Tibial nerve (tissue), 4 donors: ENCODE results near the gene MEIOC. TPM values are rescaled to one million over a fixed set of nuclear protein-coding genes. Genes with fewer than 3 reads are reported as not detected.
"Not testable (repeated sequence)": the region's sequence is repeated elsewhere in the genome, so short reads cannot be mapped to it uniquely, and the experiment has no call there.

ENCODE experiments used
- DNase-seq, 2 donors: peaks; one replicate each; pipeline ENCODE4 v3.0.0-alpha.2; 2019; ENCODE audit warnings: low spot score in 2 of 2
- H3K27ac ChIP-seq, 4 donors: fragments of 200-600 bp; sonication (generic) in 3 of 4; one replicate each; pipeline ENCODE4 v1.5.1; 2017 to 2019; ENCODE audit warnings: mild to moderate bottlenecking in 1 of 4
- H3K27me3 ChIP-seq, 2 donors: fragments of 200-600 bp; sonication (generic) in 1 of 2; one replicate each; pipeline versions ENCODE4 v1.5.1 to v1.6.0; 2017 to 2019
- H3K36me3 ChIP-seq, 3 donors: fragments of 200-600 bp; sonication (generic); one replicate each; pipeline ENCODE4 v1.5.1; 2018 to 2019
- H3K4me1 ChIP-seq, 4 donors: fragments of 200-600 bp; sonication (generic) in 3 of 4; one replicate each; pipeline ENCODE4 v1.5.1; 2017 to 2019
- H3K4me3 ChIP-seq, 4 donors: fragments of 200-600 bp; sonication (generic) in 3 of 4; one replicate each; pipeline ENCODE4 v1.5.1; 2017 to 2019; ENCODE audit warnings: mild to moderate bottlenecking in 1 of 4, moderate library complexity in 1 of 4
- H3K9me3 ChIP-seq, 4 donors: fragments of 200-600 bp; sonication (generic) in 3 of 4; one replicate each; pipeline ENCODE4 v1.5.1; 2017 to 2019
- CTCF ChIP-seq, 5 experiments: fragments of 200-600 bp in 3 of 5; fragments of 450-650 bp in 2 of 5; sonication (generic) in 3 of 5; IDR thresholded peaks; one replicate each; pipeline ENCODE4 v1.5.1; 2016 to 2019; ENCODE audit warnings: antibody characterized with exemption in 5 of 5, mild to moderate bottlenecking in 3 of 5, moderate library complexity in 2 of 5
- EP300 ChIP-seq, 2 donors: sonication (generic); formaldehyde crosslinking; IDR thresholded peaks; one replicate each; pipeline ENCODE4 v1.6.1; 2017; ENCODE audit warnings: antibody characterized with exemption in 2 of 2, mild to moderate bottlenecking in 1 of 2
- POLR2A ChIP-seq, 2 donors: fragments of 450-650 bp; IDR thresholded peaks; one replicate each; pipeline ENCODE4 v1.6.1; 2017; ENCODE audit warnings: antibody characterized with exemption in 2 of 2, mild to moderate bottlenecking in 2 of 2, moderate library complexity in 2 of 2
- WGBS, 2 donors: methylation state at CpG; one replicate each; pipeline ENCODE4 v1.1.5; 2018; 5-methylcytosine and 5-hydroxymethylcytosine counted together
- total RNA-seq, 4 donors: library from RNA; depleted of rRNA; stranded (reverse); fragments of >200 nt; gene quantifications; one replicate each; pipeline ENCODE4 v1.1.0, GENCODE V29; 2016

Gene MEIOC
- total RNA-seq, 4 donors from 2014 or later: not detected

DNA sequence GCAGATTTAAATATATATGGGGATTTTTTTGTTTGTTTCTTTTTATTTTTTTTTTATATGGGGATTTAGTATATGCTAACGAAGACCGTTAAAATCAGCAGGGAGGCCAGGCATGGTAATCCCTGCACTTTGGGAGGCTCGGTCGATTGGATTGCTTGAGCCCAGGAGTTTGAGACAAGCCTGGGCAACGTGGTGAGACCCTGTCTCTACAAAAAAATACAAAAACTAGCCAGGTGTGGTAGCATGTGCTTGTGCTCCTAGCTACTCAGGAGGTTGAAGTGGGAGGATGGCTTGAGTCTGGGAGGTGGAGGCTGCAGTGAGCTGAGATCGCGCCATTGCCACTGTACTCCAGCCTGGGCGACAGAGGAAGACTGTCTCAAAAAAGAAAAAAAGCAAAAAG is 22.3 kb upstream of the MEIOC start:
- peaks cover 0 to 3% (median 0%) of the 10 kb centered on the region in 4 donors for H3K4me1 ChIP-seq
- no peaks in the 10 kb centered on the region for H3K36me3 ChIP-seq
- no peak for DNase-seq
- H3K27me3 ChIP-seq: no peaks in the 10 kb centered on the region
- no peaks in the 10 kb centered on the region for H3K9me3 ChIP-seq
- no peak for TF ChIP-seq CTCF (IDR thresholded peaks at IDR 0.05)
- no peak overlapping the region for H3K27ac ChIP-seq
- H3K4me3 ChIP-seq: no peak overlapping the region
- WGBS, 2 donors: 74 to 80% methylated on average over 8 of the region's 8 CpGs

DNA sequence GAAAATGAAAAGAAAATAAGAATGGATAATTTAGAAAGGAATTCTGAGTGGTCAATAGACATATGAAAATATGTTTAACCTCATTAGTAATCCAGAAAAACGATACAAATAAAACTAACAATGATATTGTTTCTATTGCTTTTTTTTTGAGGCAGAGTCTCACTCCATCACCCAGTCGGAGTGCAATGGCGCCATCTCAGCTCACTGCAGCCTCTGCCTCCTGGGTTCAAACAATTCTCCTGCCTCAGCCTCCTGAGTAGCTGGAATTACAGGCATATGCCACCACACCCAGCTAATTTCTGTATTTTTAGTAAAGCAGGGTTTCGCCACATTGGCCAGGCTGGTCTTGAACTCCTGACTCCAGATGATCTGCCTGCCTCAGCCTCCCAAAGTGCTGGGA is 21.9 kb upstream of the MEIOC start:
- not testable (repeated sequence) for H3K9me3 ChIP-seq, H3K27me3 ChIP-seq, H3K4me3 ChIP-seq, H3K36me3 ChIP-seq, DNase-seq, H3K4me1 ChIP-seq, H3K27ac ChIP-seq
- WGBS, 2 donors: 50 to 56% methylated on average over 4 of the region's 4 CpGs

GRCh38 chr17:44636562-44636961 is 19.7 kb upstream of the MEIOC start:
- no peak for DNase-seq
- H3K27ac ChIP-seq: no peak overlapping the region
- peaks cover 0 to 3% (median 0%) of the 10 kb centered on the region in 4 donors for H3K4me1 ChIP-seq
- no peak overlapping the region for H3K4me3 ChIP-seq
- TF ChIP-seq EP300 (IDR thresholded peaks at IDR 0.05): no peak
- TF ChIP-seq CTCF (IDR thresholded peaks at IDR 0.05): peak in 4 of 5 experiments; percentile 25 to 79 (median 59)
- 27% methylated on average over 1 of the region's 1 CpG for WGBS, 2 donors
- H3K36me3 ChIP-seq: no peaks in the 10 kb centered on the region
- H3K27me3 ChIP-seq: no peaks in the 10 kb centered on the region
- no peaks in the 10 kb centered on the region for H3K9me3 ChIP-seq

- H3K36me3 ChIP-seq: no peaks in the 10 kb centered on the region
- no peaks in the 10 kb centered on the region for H3K27me3 ChIP-seq
- no peak overlapping the region for H3K27ac ChIP-seq
- TF ChIP-seq POLR2A (IDR thresholded peaks at IDR 0.05): no peak
- TF ChIP-seq CTCF (IDR thresholded peaks at IDR 0.05): no peak
- TF ChIP-seq EP300 (IDR thresholded peaks at IDR 0.05): no peak
- DNase-seq: no peak
- H3K4me3 ChIP-seq: no peak overlapping the region
- no peaks in the 10 kb centered on the region for H3K9me3 ChIP-seq
- peaks cover 0 to 3% (median 0%) of the 10 kb centered on the region in 4 donors for H3K4me1 ChIP-seq
- 40 to 50% methylated on average over 1 of the region's 1 CpG for WGBS, 2 donors
Observed at GRCh38 chr17:44637066-44637465, 19.2 kb upstream of the MEIOC start.

GRCh38 chr17:44642834-44643233 is 13.4 kb upstream of the MEIOC start:
- Histone ChIP-seq H3K4me3 (no peak overlapping the region), H3K4me1 (no peaks in the 10 kb centered on the region), H3K9me3 (no peaks in the 10 kb centered on the region), H3K27ac (no peak overlapping the region), H3K27me3 (no peaks in the 10 kb centered on the region), H3K36me3 (no peaks in the 10 kb centered on the region)
- TF ChIP-seq POLR2A (IDR thresholded peaks at IDR 0.05) (no peak), CTCF (IDR thresholded peaks at IDR 0.05) (no peak), EP300 (IDR thresholded peaks at IDR 0.05) (no peak)
- DNase-seq: no peak
- WGBS, 2 donors: 58 to 64% methylated on average over 7 of the region's 7 CpGs

DNA sequence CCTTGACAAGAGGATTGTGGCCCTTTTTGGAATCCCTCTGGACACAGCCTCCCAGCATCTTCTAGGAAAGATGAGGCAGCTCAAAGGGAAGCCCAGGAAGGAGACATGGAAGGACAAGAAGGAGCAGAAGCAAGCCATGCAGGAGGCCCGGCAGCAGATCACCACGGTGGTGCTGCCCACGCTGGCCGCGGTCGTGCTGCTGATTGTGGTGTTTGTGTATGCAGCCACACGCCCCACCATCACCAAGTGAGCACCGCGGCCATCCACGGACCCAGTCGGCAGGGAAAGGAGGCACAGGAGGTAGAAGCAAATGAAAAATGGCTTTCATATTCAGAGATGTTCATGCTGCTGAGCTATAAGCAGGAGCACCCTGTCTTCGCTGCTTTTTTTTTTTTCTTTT is 10.9 kb upstream of the MEIOC start:
- DNase-seq: no peak
- peaks cover 0 to 4% of the 10 kb centered on the region in 2 donors for H3K27me3 ChIP-seq
- no peak overlapping the region for H3K27ac ChIP-seq
- no peaks in the 10 kb centered on the region for H3K36me3 ChIP-seq
- 82 to 88% methylated on average over 12 of the region's 12 CpGs for WGBS, 2 donors
- no peaks in the 10 kb centered on the region for H3K9me3 ChIP-seq
- H3K4me1 ChIP-seq: no peaks in the 10 kb centered on the region
- no peak for TF ChIP-seq CTCF (IDR thresholded peaks at IDR 0.05)
- no peak for TF ChIP-seq EP300 (IDR thresholded peaks at IDR 0.05)
- no peak for TF ChIP-seq POLR2A (IDR thresholded peaks at IDR 0.05)
- no peak overlapping the region for H3K4me3 ChIP-seq
